ENCODE results near the gene CACNA1E.
"Not testable (repeated sequence)": the region's sequence is repeated elsewhere in the genome, so short reads cannot be mapped to it uniquely, and the experiment has no call there.

Gene CACNA1E

DNA sequence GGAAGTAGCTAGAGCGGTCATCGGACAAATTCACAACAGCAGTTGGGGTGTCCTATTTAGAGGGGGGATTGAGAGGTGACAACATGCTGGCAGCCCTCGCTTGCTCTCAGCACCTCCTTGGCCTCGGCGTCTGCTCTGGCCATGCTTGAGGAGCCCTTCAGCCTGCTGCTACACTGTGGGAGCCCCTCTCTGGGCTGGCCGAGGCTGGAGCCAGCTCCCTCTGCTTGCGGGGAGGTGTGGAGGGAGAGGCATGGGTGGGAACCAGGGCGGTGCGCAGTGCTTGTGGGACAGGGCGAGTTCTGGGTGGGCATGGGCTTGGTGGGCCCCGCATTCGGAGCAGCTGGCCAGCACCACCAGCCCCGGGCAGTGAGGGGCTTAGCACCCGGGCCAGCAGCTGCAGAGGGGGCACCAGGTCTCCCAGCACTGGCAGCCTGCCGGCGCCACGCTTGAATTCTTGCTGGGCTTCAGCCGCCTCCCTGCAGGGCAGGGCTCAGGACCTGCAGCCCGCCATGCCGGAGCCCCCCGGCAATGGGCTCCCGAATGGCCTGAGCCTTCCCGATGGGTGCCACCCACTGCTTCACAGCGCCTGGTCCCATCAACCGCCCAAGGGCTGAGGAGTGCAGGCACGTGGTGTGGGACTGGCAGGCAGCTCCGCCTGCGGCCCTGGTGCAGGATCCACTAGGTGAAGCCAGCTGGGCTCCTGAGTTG, 349.0 kb downstream of the CACNA1E start:
- DNase-seq = not testable (repeated sequence)

DNA sequence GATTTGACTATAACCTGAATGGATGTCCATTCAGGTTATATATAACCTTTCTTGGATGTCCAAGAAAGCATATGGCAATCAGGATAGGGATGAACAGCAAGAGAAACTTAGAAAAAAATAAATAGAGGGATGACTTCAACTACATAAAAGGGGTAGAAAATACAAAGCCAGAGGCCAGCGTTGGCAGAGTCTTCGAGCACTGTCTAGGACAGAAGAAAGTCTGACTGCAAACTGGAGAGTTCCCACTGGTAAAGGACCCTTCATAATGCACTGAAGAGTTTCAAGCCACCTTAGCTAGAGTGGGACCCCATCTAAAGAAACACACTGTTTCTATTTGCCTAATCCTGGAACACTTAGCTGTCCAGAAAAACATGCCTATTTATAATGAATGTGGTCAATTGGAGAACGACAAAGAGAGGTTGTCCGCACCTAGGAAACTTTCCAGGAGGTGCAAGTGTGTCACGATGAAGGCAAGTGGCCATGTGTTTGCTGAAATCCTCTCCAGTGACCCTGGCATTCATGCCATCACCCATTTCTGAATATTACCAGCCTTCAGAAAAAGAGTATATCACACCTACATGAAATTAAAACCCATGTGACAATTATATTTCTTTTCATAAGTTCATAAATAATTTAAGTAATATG, 362.8 kb downstream of the CACNA1E start:
- no peak for DNase-seq

DNA sequence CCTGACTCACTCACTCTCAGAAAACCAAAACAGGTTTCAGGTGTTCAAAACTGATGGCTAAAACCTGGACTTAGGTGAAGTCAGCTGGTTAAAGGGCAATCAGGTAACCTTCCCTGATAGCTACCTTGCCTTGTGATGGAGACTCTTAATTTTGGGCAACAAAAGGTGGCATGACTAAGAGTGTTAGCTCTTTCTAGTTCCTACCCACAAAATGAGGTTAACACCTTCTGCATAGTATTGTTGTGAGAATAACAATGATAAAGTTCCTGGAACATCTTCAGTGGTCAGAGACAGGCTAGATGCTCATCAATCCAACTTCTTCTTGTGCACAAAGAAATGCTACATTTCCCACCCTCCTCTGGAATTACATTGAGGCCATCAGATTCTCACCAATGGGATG, 363.4 kb downstream of the CACNA1E start:
- DNase-seq = no peak

DNA sequence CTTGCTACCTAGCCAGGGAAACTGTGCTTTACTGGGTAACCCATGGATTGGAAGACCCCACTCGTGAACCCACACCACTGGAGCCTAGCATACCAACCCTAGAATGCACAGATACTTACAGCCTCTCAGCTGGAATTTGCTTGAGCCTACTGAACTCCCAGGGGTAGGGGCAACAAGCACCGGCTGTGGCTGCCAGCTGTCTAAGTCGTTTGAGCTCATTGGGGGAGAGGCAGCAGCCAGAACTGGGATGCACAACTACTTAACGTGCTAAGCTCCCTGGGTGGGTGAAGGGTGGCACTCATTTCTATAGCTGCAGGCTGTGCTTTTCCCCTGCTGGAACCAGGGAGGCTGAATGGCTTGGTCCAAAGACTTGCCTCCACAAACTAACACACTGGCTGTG, 365.8 kb downstream of the CACNA1E start:
- DNase-seq = no peak

DNA sequence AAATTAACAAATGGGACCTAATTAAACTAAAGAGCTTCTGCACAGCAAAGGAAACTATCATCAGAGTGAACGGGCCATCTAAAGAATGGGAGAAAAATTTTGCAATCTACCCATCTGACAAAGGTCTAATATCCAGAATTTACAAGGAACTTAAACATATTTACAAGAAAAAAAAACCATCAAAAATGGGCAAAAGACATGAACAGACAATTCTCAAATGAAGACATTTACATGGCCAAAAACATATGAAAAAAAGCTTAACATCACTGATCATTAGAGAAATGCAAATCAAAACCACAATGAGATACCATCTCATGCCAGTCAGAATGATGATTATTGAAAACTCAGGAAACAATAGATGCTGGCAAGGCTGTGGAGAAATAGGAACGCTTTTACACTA, 370.9 kb downstream of the CACNA1E start:
- DNase-seq = not testable (repeated sequence)

DNA sequence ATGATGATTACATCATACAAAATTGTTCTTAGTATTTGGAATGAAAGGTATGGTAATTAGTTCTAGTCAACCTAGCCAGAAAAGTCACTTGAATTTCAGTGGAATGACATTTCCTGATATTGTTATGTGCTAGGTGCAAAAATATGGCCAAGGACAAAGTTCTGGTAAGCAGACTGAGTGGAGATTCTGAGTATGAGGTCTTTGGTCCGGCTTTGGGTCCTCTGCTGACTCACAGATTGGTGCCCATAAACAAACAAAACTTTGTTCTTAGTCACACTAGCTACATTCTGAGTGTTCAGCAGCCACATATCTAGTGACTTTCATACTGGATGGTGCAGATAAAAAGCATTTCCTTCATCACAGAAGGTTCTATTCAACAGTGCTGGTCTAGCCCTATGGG, 372.1 kb downstream of the CACNA1E start:
- DNase-seq = no peak
